Measurements from ENCODE around the gene TRMT2B. TPM values are rescaled to one million over a fixed set of nuclear protein-coding genes. Genes with fewer than 3 reads are reported as not detected.

The TRMT2B gene
- polyA plus RNA-seq, 1 donor from 2014 or later, result 6.8 TPM

GRCh38 chrX:101029665-101030064 lies 22.2 kb downstream of the TRMT2B start:
- H3K4me3 ChIP-seq (ENCODE audit: low read length), result no peak overlapping the region

GRCh38 chrX:101028562-101028961 lies 23.3 kb downstream of the TRMT2B start:
- H3K4me2 ChIP-seq (ENCODE audit: low read length), result no peak overlapping the region
- H3K79me2 ChIP-seq (replicated peaks; ENCODE audit: insufficient read depth, low read length), result no peaks in the 10 kb centered on the region
- H3K9ac ChIP-seq (ENCODE audit: low read length), result no peak overlapping the region
- H3K36me3 ChIP-seq (ENCODE audit: insufficient read depth, low read length), result no peaks in the 10 kb centered on the region
- H3K4me3 ChIP-seq (ENCODE audit: low read length), result no peak overlapping the region
- H3K9me3 ChIP-seq (ENCODE audit: low read length), result no peaks in the 10 kb centered on the region
- no peaks in the 10 kb centered on the region for H3K27me3 ChIP-seq (ENCODE audit: insufficient read depth, low read depth, low read length)
- H3F3A ChIP-seq (ENCODE audit: insufficient read depth, low read length, poor library complexity, severe bottlenecking), result no peaks in the 10 kb centered on the region
- no peaks in the 10 kb centered on the region for H4K20me1 ChIP-seq (ENCODE audit: insufficient read depth)
- H2AFZ ChIP-seq (ENCODE audit: low read depth, low read length), result no peak overlapping the region
- no peak overlapping the region for H3K27ac ChIP-seq (ENCODE audit: low read length)
- no peaks in the 10 kb centered on the region for H3K9me2 ChIP-seq (ENCODE audit: insufficient read depth, low read length)
- TF ChIP-seq EZH2 (IDR thresholded peaks at IDR 0.05; ENCODE audit: borderline replicate concordance, insufficient read depth, low read length, poor library complexity, severe bottlenecking) (no peak), SMC3 (conservative IDR thresholded peaks at IDR 0.05; ENCODE audit: poor library complexity) (no peak), REST (IDR thresholded peaks at IDR 0.05; ENCODE audit: borderline replicate concordance) (no peak), POLR2AphosphoS5 (IDR thresholded peaks at IDR 0.05) (no peak), MXI1 (conservative IDR thresholded peaks at IDR 0.05; ENCODE audit: poor library complexity, severe bottlenecking) (no peak), CTCF (IDR thresholded peaks at IDR 0.05; ENCODE audit: poor library complexity, severe bottlenecking) (no peak), TAF1 (IDR thresholded peaks at IDR 0.05; ENCODE audit: low read depth) (no peak)

More at GRCh38 chrX:101029665-101030064, 22.2 kb downstream of the TRMT2B start:
- H4K20me1 ChIP-seq (ENCODE audit: insufficient read depth), result no peaks in the 10 kb centered on the region
- no peaks in the 10 kb centered on the region for H3K79me2 ChIP-seq (replicated peaks; ENCODE audit: insufficient read depth, low read length)
- no peaks in the 10 kb centered on the region for H3K27me3 ChIP-seq (ENCODE audit: insufficient read depth, low read depth, low read length)
- H3K27ac ChIP-seq (ENCODE audit: low read length), result no peak overlapping the region
- H3K4me2 ChIP-seq (ENCODE audit: low read length), result no peak overlapping the region
- no peaks in the 10 kb centered on the region for H3F3A ChIP-seq (ENCODE audit: insufficient read depth, low read length, poor library complexity, severe bottlenecking)
- TF ChIP-seq POLR2AphosphoS5 (IDR thresholded peaks at IDR 0.05) (no peak), CTCF (IDR thresholded peaks at IDR 0.05; ENCODE audit: poor library complexity, severe bottlenecking) (no peak), MXI1 (conservative IDR thresholded peaks at IDR 0.05; ENCODE audit: poor library complexity, severe bottlenecking) (no peak), REST (IDR thresholded peaks at IDR 0.05; ENCODE audit: borderline replicate concordance) (no peak), EP300 (conservative IDR thresholded peaks at IDR 0.05; ENCODE audit: poor library complexity, severe bottlenecking) (no peak), EZH2 (IDR thresholded peaks at IDR 0.05; ENCODE audit: borderline replicate concordance, insufficient read depth, low read length, poor library complexity, severe bottlenecking) (no peak), RAD21 (conservative IDR thresholded peaks at IDR 0.05) (no peak), TAF1 (IDR thresholded peaks at IDR 0.05; ENCODE audit: low read depth) (no peak), SMC3 (conservative IDR thresholded peaks at IDR 0.05; ENCODE audit: poor library complexity) (no peak)
- no peak overlapping the region for H2AFZ ChIP-seq (ENCODE audit: low read depth, low read length)
- H3K9me3 ChIP-seq (ENCODE audit: low read length), result no peaks in the 10 kb centered on the region
- no peaks in the 10 kb centered on the region for H3K9me2 ChIP-seq (ENCODE audit: insufficient read depth, low read length)
- no peaks in the 10 kb centered on the region for H3K36me3 ChIP-seq (ENCODE audit: insufficient read depth, low read length)
- H3K9ac ChIP-seq (ENCODE audit: low read length), result no peak overlapping the region

Measured in neural cell (in vitro differentiated cells).